Gastrocnemius medialis (tissue), 4 donors: ENCODE results near the gene ALOX5. TPM values are rescaled to one million over a fixed set of nuclear protein-coding genes. Genes with fewer than 3 reads are reported as not detected.

Source experiments
- ATAC-seq, 2 donors: fragments of 150-250 bp; one replicate each; pipeline ENCODE4 v1.9.1; 2016
- DNase-seq, 2 donors: peaks; one replicate each; pipeline ENCODE4 v3.0.0-alpha.2; 2019
- H3K27ac ChIP-seq, 4 donors: fragments of 200-600 bp; sonication (generic); 1 replicate in 1 of 4; 2 replicates in 3 of 4; pipeline ENCODE4 v1.5.1; 2016 to 2018; ENCODE audit warnings: mild to moderate bottlenecking in 2 of 4, moderate library complexity in 1 of 4
- H3K27me3 ChIP-seq, 3 donors: fragments of 200-600 bp; sonication (generic) in 2 of 3; 1 replicate in 1 of 3; 2 replicates in 2 of 3; pipeline versions ENCODE4 v1.5.1 to v1.6.0; 2016 to 2019; ENCODE audit warnings: mild to moderate bottlenecking in 1 of 3, moderate library complexity in 1 of 3
- H3K36me3 ChIP-seq, 2 donors: fragments of 200-600 bp; sonication (generic) in 1 of 2; one replicate each; pipeline ENCODE4 v1.5.1; 2017 to 2018
- H3K4me1 ChIP-seq, 2 donors: fragments of 200-600 bp; sonication (generic) in 1 of 2; one replicate each; pipeline ENCODE4 v1.5.1; 2016 to 2017; ENCODE audit warnings: mild to moderate bottlenecking in 2 of 2
- H3K4me3 ChIP-seq, 4 donors: fragments of 200-600 bp; sonication (generic) in 3 of 4; 1 replicate in 1 of 4; 2 replicates in 3 of 4; pipeline ENCODE4 v1.5.1; 2016 to 2019; ENCODE audit warnings: mild to moderate bottlenecking in 2 of 4
- H3K9me3 ChIP-seq, 3 donors: fragments of 200-600 bp; sonication (generic) in 2 of 3; 1 replicate in 1 of 3; 2 replicates in 2 of 3; pipeline ENCODE4 v1.5.1; 2016 to 2019
- CTCF ChIP-seq, 5 experiments: fragments of 450-650 bp in 3 of 5; fragments of 200-600 bp in 2 of 5; sonication (generic) in 2 of 5; IDR thresholded peaks in 4 of 5; conservative IDR thresholded peaks in 1 of 5; 1 replicate in 4 of 5; 2 replicates in 1 of 5; pipeline ENCODE4 v1.5.1; 2016 to 2019; ENCODE audit warnings: antibody characterized with exemption in 5 of 5, mild to moderate bottlenecking in 3 of 5, moderate library complexity in 3 of 5
- POLR2A ChIP-seq, 2 donors: fragments of 450-650 bp; IDR thresholded peaks; one replicate each; pipeline ENCODE4 v1.6.1; 2017; ENCODE audit warnings: antibody characterized with exemption in 2 of 2, mild to moderate bottlenecking in 2 of 2, moderate library complexity in 2 of 2
- in situ Hi-C, 4 donors: fragments of 200-750 bp; cut with MboI; loops; one replicate each; pipeline versions ENCODE4 v1.15.0 to v1.8.0; 2017; ENCODE audit warnings: low sequenced_read_pairs in 4 of 4
- intact Hi-C: fragments of 100-400 bp; cut with DNase I; formaldehyde crosslinking; loops from one replicate; pipeline ENCODE4 v1.15.1; 2023; ENCODE audit warnings: low total_unique reads
- total RNA-seq, 4 donors: library from RNA; depleted of rRNA; stranded (reverse); fragments of >200 nt; gene quantifications; one replicate each; pipeline versions ENCODE4 v1.1.0 to v1.2.3, GENCODE V29; 2016

ALOX5 gene
- total RNA-seq, 4 donors from 2014 or later = 1.5 to 10.8 (median 4.2) TPM

GRCh38 chr10:45428611-45429510 lies 54.8 kb downstream of the ALOX5 start:
- H3K27me3 ChIP-seq = peaks cover 0 to 8% (median 7%) of the 10 kb centered on the region in 3 donors
- H3K27ac ChIP-seq = no peak overlapping the region
- no peaks in the 10 kb centered on the region for H3K4me1 ChIP-seq
- intact Hi-C loops (loop anchor here (10.0 kb wide), 1 partner anchor 434 kb away; no protein-coding TSS in a partner anchor), in situ Hi-C loops (loop anchor here in 1 of 4 donors (25.0 kb wide), 1 partner anchor 108 kb away; a partner anchor contains a TSS)
- no peaks in the 10 kb centered on the region for H3K36me3 ChIP-seq
- no peak for TF ChIP-seq CTCF (IDR thresholded peaks at IDR 0.05 in 4 of 5, conservative IDR thresholded peaks at IDR 0.05 in 1 of 5)
- TF ChIP-seq POLR2A (IDR thresholded peaks at IDR 0.05) = no peak
- ATAC-seq = no peak
- no peak for DNase-seq
- H3K4me3 ChIP-seq = no peak overlapping the region
- H3K9me3 ChIP-seq = no peaks in the 10 kb centered on the region

GRCh38 chr10:45429790-45430189 lies 55.8 kb downstream of the ALOX5 start:
- TF ChIP-seq POLR2A (IDR thresholded peaks at IDR 0.05) (no peak), CTCF (IDR thresholded peaks at IDR 0.05 in 4 of 5, conservative IDR thresholded peaks at IDR 0.05 in 1 of 5) (no peak)
- in situ Hi-C loops = loop anchor here in 1 of 4 donors (25.0 kb wide), 1 partner anchor 108 kb away; a partner anchor contains a TSS
- Histone ChIP-seq H3K36me3 (no peaks in the 10 kb centered on the region), H3K4me3 (no peak overlapping the region), H3K27ac (no peak overlapping the region), H3K27me3 (peaks cover 0 to 8% (median 7%) of the 10 kb centered on the region in 3 donors), H3K4me1 (no peaks in the 10 kb centered on the region), H3K9me3 (no peaks in the 10 kb centered on the region)
- ATAC-seq (no peak), DNase-seq (no peak)
- intact Hi-C loops = loop anchor here (10.0 kb wide), 1 partner anchor 435 kb away; no protein-coding TSS in a partner anchor

- in situ Hi-C loops (loop anchor here in 1 of 4 donors (25.0 kb wide), 1 partner anchor 105 kb away; a partner anchor contains a TSS), intact Hi-C loops (no loop called here)
- H3K4me1 ChIP-seq = no peaks in the 10 kb centered on the region
- ATAC-seq = no peak
- no peak overlapping the region for H3K27ac ChIP-seq
- peaks cover 0 to 8% (median 7%) of the 10 kb centered on the region in 3 donors for H3K27me3 ChIP-seq
- no peaks in the 10 kb centered on the region for H3K9me3 ChIP-seq
- no peak overlapping the region for H3K4me3 ChIP-seq
- TF ChIP-seq POLR2A (IDR thresholded peaks at IDR 0.05) (no peak), CTCF (IDR thresholded peaks at IDR 0.05 in 4 of 5, conservative IDR thresholded peaks at IDR 0.05 in 1 of 5) (no peak)
- no peak for DNase-seq
- H3K36me3 ChIP-seq = no peaks in the 10 kb centered on the region
These were observed 58.1 kb downstream of the ALOX5 start for GRCh38 chr10:45432113-45432512.

GRCh38 chr10:45432700-45433472 lies 58.9 kb downstream of the ALOX5 start:
- intact Hi-C loops (no loop called here), in situ Hi-C loops (loop anchor here in 1 of 4 donors (25.0 kb wide), 1 partner anchor 104 kb away; a partner anchor contains a TSS)
- Histone ChIP-seq H3K27me3 (peaks cover 0 to 8% (median 7%) of the 10 kb centered on the region in 3 donors), H3K36me3 (no peaks in the 10 kb centered on the region), H3K4me3 (no peak overlapping the region), H3K4me1 (no peaks in the 10 kb centered on the region), H3K27ac (no peak overlapping the region), H3K9me3 (no peaks in the 10 kb centered on the region)
- ATAC-seq (no peak), DNase-seq (no peak)
- TF ChIP-seq POLR2A (IDR thresholded peaks at IDR 0.05) = no peak
- no peak for TF ChIP-seq CTCF (IDR thresholded peaks at IDR 0.05 in 4 of 5, conservative IDR thresholded peaks at IDR 0.05 in 1 of 5)
